Globus pallidus (tissue), 1 donor: Measurements from ENCODE around the gene CEACAM8.
"Not testable (repeated sequence)": the region's sequence is repeated elsewhere in the genome, so short reads cannot be mapped to it uniquely, and the experiment has no call there.

Experiments
- DNase-seq: peaks from one replicate; pipeline ENCODE4 v3.0.0-alpha.2; 2015; ENCODE audit warnings: low spot score

The CEACAM8 gene

GRCh38 chr19:42594617-42595489 is at the start of gene CEACAM8:
CEACAM8 (minus strand) TSS chr19:42594924; CDS start chr19:42594828, 96 bp downstream.
- no peak for DNase-seq

DNA sequence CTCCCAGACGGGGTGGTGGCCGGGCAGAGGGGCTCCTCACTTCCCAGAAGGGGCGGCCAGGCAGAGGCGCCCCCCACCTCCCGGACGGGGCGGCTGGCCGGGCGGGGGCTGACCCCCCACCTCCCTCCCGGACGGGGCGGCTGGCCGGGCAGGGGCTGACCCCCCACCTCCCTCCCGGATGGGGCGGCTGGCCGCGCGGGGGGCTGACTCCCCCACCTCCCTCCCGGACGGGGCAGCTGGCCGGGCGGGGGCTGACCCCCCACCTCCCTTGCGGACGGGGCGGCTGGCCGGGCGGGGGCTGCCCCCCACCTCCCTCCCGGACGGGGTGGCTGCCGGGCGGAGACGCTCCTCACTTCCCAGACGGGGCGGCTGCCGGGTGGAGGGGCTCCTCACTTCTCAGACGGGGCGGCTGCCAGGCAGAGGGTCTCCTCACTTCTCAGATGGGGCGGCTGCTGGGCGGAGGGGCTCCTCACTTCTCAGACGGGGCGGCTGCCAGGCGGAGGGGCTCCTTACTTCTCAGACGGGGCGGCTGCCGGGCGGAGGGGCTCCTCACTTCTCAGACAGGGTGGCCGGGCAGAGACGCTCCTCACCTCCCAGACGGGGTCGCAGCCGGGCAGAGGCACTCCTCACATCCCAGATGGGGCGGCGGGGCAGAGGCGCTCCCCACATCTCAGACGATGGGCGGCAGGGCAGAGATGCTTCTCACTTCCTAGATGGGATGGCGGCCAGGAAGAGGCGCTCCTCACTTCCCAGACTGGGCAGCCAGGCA is 44.8 kb upstream of the CEACAM8 start:
- not testable (repeated sequence) for DNase-seq

- no peak for DNase-seq
Observed at GRCh38 chr19:42635233-42635539, 40.5 kb upstream of the CEACAM8 start.

DNA sequence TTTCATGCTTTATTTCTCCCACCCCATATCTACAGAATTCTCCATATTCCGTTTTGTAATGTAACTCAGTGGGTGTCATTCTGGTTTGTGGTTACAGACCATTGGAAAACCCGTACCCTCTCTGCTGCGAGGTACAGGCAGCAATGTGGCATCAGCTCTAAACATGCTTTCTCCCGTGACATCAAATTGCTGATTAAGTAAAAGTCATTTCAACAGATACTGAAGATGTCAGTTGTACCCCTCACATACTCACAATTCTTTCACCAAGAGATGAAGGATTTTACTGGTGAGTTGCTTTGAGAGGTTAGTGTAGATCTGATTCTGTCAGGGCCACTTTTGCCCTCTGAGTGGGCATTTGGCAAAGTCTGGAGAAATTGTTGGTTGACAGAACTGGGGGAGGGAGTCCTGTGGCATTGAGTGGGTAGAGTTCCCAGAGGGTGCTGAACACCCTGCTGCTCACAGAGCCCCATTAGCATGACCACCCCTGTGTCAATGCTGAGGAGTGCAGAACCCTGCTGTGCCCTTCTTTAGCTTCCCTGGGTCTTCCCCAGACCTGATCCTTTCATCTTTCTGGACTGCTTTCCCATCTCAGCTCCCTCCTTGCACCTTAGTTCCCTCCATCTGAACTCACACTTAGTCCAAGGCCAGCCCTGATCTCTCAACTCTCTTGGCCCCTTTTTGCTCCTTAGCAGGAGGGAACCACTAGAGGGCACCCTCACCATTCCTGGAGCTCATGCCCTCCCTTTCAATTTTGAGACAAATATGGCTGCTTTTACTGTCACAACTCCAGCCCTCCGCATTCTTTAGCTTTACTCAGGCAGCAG is 39.9 kb upstream of the CEACAM8 start:
- peak; percentile 11 for DNase-seq

DNA sequence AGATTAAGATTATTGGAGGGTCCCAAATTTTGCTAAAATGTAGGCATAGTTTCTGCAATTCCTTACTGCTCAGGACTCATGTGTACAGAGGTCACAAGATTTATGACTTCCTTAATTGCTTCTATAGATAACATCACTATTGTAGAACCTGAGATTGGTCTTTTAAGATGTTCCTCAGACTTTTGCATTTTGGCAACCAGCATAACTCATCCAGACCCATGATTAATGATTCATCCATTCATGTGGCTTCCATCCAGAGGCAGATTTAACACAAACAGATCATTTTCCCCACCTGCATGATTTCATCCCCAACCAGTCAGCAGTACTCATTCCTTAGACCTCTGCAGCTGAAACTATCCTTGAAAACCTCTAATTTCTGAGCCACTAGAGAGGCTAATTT is 34.5 kb upstream of the CEACAM8 start:
- no peak for DNase-seq

- no peak for DNase-seq
Observed at GRCh38 chr19:42628411-42629140, 33.9 kb upstream of the CEACAM8 start.

DNA sequence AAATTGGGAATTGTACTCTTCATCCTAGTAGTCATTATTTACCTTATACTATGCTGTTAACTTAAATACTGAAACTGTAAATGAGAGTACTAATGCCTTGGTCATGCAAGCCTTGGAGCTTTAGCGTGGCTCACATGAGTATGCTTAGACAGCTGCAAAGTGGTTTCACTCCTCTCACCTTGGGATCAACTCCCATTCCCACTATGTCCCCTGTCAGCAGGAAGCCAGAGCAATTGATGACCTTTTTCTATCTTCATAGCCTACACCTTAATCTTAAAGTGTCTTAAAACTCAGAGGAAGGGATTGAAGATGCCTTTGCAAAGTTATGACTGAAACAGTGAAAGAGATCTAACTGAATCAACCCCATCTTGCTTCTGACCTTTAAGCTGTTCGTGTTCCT is 33.2 kb upstream of the CEACAM8 start:
- DNase-seq: no peak

GRCh38 chr19:42626181-42626580 is 31.5 kb upstream of the CEACAM8 start:
- no peak for DNase-seq

- no peak for DNase-seq
Observed at GRCh38 chr19:42619271-42619670, 24.5 kb upstream of the CEACAM8 start.

DNA sequence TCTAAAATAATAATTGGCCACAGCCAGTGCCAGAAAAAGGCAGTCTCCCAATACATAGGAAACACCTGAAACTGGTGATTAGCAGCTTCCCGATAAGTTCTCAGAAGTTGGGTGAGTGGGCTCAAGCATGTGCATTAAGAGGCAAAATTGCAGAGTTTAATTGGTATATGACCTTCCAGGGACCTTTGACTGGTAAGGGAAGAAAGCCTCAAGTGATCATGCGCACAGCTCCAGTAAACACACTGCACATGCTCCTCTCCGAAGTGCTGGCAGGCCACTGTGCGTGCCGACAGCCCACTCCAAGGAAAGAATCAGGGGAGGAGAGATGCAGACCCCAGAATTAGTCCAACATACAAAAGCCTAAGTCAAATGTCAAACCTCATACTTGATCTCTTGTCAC is 18.9 kb upstream of the CEACAM8 start:
- DNase-seq: no peak

DNA sequence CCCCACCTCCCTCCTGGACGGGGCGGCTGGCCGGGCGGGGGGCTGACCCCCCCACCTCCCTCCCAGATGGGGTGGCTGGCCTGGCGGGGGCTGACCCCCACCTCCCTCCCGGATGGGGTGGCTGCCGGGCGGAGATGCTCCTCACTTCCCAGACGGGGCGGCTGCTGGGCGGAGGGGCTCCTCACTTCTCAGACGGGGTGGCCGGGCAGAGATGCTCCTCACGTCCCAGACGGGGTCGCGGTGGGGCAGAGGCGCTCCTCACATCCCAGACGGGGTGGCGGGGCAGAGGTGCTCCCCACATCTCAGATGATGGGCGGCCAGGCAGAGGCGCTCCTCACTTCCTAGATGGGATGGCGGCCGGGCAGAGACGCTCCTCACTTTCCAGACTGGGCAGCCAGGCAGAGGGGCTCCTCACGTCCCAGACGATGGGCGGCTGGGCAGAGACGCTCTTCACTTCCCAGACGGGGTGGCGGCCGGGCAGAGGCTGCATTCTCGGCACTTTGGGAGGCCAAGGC is 15.7 kb upstream of the CEACAM8 start:
- DNase-seq: not testable (repeated sequence)

GRCh38 chr19:42606660-42607351 is 12.1 kb upstream of the CEACAM8 start:
- peak; percentile 29 for DNase-seq

DNA sequence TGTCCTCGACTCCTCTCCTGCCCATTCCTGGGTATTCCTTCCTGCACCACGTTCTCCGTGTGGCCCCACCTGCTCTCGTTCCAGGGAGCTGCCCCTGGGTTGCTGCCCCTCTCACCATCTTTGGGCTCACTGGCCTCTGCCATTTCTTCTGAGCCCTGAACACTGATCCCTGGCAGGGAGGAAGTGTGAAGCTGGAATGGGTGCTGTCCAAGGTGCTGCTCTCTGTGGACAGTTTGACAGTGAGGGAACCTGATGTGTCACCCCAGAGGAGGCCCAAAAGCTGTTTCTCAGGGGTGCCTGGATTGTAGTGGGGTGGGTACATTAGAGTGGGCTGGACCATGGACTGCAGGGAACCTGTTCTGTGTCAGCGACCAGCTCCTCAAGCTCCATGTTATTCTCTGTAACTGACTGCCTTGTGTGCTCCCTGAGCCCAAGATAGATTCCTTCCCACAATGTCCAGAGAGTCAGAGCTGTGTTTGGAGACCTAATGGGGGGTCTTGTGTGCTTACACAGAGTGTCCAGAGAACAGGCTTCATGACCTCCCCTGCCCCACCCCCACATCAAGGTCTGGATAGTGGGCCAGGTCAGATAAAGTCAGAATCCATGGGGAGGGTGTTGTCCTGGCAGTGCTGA is 7.2 kb upstream of the CEACAM8 start:
- DNase-seq: no peak

DNA sequence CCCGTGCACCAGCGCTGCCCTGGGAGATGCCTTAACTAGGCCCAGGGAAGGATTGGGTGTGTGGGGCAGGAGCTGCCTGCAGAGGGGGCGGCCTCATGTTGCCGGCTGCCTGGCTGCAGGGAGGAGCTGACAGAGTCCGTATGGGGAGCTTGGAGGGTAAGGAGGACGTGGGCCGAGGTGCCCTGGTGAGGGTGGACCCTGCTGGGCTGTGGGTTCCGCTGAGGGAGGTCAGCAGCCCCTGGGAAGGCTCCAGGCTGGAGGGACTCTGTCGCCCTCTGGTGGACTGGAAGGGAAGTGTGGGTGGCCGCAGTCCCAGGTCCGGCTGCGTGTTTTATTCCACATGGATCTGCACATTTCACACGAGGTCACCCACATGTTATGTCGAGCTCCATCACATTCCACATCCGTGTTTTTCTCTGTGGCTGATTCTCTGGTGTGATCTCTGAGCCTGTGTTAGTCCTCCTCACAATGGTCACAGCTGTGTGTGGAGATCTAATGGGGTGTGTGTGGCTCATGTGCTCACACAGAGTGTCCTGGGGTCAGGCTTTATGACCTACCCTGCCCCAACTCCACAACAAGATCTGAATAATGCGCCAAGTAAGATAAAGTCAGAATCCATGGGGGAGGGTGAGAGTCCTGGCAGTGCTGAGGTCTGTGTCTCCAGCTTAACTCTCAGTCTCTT is 1.8 kb upstream of the CEACAM8 start:
- DNase-seq: peak; percentile 13

GRCh38 chr19:42595550-42596172 is 937 bp upstream of the CEACAM8 start:
- no peak for DNase-seq

DNA sequence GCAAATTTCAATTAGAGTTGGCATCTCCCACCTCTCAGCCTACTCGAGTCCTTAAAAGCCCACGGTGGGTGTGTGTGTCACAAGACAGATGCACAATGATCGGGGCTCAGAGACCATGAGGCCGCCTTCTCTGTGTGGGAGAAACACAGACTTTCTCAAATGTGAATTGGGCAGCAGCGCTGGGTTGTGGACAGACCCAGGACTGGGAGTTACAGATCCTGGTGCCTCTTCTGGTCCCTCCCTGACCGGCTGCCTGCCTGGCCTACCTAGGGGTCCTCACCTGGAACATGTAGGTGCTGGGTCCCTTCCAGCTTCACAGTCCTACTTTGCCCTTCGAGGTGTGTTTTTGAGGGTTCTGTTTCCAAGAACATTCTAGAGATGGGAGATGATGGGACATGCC is 4.9 kb downstream of the CEACAM8 start:
- no peak for DNase-seq

GRCh38 chr19:42584466-42584865 is 10.3 kb downstream of the CEACAM8 start:
- no peak for DNase-seq

- DNase-seq: no peak
Observed at GRCh38 chr19:42577016-42577415, 17.7 kb downstream of the CEACAM8 start.

DNA sequence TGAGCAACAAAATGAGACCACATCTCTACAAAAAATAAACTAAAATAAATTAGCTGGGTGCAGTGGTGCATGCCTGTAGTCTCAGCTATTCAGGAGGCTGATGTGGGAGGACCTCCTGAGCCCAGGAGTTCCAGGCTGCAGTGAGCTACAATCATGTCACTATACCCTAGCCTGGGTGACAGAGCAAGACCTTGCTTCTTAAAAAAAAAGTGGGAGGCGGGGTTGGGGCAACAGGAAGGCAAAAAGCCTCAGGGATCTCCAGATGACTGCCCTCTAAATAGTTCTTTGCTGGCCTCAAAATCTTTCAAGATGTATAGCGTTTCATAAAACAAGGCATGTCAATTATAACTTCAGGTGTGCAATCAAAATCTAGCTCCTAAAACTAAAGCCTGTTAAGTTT is 18.5 kb downstream of the CEACAM8 start:
- no peak for DNase-seq
